Measurements from ENCODE around the gene DOCK4.

DNA sequence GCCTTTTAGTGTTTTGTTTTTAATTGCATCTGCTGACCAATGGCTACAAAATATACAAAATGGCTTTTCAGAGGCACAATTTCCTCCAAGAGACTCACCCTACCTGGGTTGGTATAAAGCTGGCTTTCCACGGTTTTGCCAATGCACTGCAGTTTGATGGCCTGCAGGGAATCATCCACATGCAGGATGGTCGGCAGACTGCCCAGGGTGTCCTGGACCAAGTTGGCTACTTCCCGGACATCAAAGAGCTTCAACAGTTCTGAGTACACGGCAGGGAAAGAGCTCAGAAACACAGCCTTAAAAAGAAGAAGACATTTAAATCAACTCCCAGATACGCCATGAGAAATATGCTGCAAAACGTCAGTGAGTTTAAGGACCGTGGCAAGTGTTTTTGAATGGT is 342.9 kb downstream of the DOCK4 start:
- no peak for TF ChIP-seq SUZ12 (IDR thresholded peaks at IDR 0.05; ENCODE audit: extremely low read depth, insufficient read depth, insufficient read length)
- no peak for TF ChIP-seq YY1 (IDR thresholded peaks at IDR 0.05; ENCODE audit: insufficient read depth, insufficient read length)

Measured in NT2/D1 (cell line).